Measurements from ENCODE around the gene MSH5. TPM values are rescaled to one million over a fixed set of nuclear protein-coding genes. Genes with fewer than 3 reads are reported as not detected.

MSH5 gene
- total and polyA plus RNA-seq, 2 of the 13 experiments (the other 11 are each of a cell fraction or from before 2014, with no cell fraction given) = 10.2 to 38.7 TPM

GRCh38 chr6:31758281-31758680, 18.5 kb downstream of the MSH5 start (continued):
- TF ChIP-seq KLF16 (CRISPR knock-in tag; IDR thresholded peaks at IDR 0.05) = no peak
- no peak for TF ChIP-seq TEAD2 (CRISPR knock-in tag; IDR thresholded peaks at IDR 0.05)
- no peak for TF ChIP-seq ZFP1 (CRISPR knock-in tag; IDR thresholded peaks at IDR 0.05)
- TF ChIP-seq WIZ (CRISPR knock-in tag; IDR thresholded peaks at IDR 0.05) = no peak
- TF ChIP-seq SMC3 (IDR thresholded peaks at IDR 0.05; ENCODE audit: low read length) = no peak
- TF ChIP-seq ETV5 (CRISPR knock-in tag; IDR thresholded peaks at IDR 0.05; ENCODE audit: borderline replicate concordance) = no peak
- TF ChIP-seq ZNF678 (CRISPR knock-in tag; IDR thresholded peaks at IDR 0.05) = no peak
- no peak for TF ChIP-seq EZH2 (conservative IDR thresholded peaks at IDR 0.05; ENCODE audit: low read depth, low read length)
- no peak for TF ChIP-seq CEBPG (CRISPR knock-in tag; IDR thresholded peaks at IDR 0.05)
- no peak for TF ChIP-seq SNAPC2 (CRISPR knock-in tag; IDR thresholded peaks at IDR 0.05)
- no peak for TF ChIP-seq REST (IDR thresholded peaks at IDR 0.05; ENCODE audit: borderline replicate concordance in 1 of 2, low read depth in 1 of 2, low read length in 2 of 2)

- BruUV-seq (replicated peaks) = no TSS peak
- Histone ChIP-seq H3K27me3 (ENCODE audit: control insufficient read depth in 1 of 2, insufficient read depth in 2 of 2, low read length in 2 of 2) (no peaks in the 10 kb centered on the region), H3K27ac (ENCODE audit: extremely low read length, insufficient read depth, low read length) (no peak overlapping the region), H3K4me3 (replicated peaks in 1 of 3; ENCODE audit: insufficient read depth in 1 of 3, low read depth in 2 of 3, low read length in 3 of 3) (no peak overlapping the region), H3K36me3 (replicated peaks in 1 of 2; ENCODE audit: control insufficient read depth in 1 of 2, insufficient read depth in 2 of 2, low read length in 2 of 2) (peaks cover 0 to 2% of the 10 kb centered on the region in 2 experiments; a peak in 3 of 5 replicates), H3K79me2 (ENCODE audit: insufficient read depth, low read length) (no peaks in the 10 kb centered on the region), H3K9ac (ENCODE audit: insufficient read depth, low read depth, low read length) (no peak overlapping the region), H2AFZ (ENCODE audit: low read length) (no peak overlapping the region), H3K9me3 (ENCODE audit: low read length) (no peaks in the 10 kb centered on the region), H4K20me1 (ENCODE audit: insufficient read depth, low read length) (no peaks in the 10 kb centered on the region), H3K4me2 (ENCODE audit: low read depth, low read length) (no peak overlapping the region), H3K4me1 (ENCODE audit: insufficient read depth, low read length) (peaks cover 31% of the 10 kb centered on the region)
- ChIA-PET CTCF (ENCODE audit: low intra/inter-chr PET ratio, low total read pairs) (no interaction called here), POLR2A (interaction anchor here (1.4 to 11.5 kb wide), 3 partner anchors 14 to 31 kb away, joined by 4 to 96 read pairs (median 5); partner anchors contain the start of genes CLIC1, DDAH2 and MSH5)
- intact Hi-C loops (cut with micrococcal nuclease; ENCODE audit: unreplicated experiment) (no loop called here), in situ Hi-C loops (cut with HindIII; ENCODE audit: extremely low pct_ligation_motif_present, low pct_unique_long_range_greater_than_20kb) (no loop called here)
- DNase-seq (ENCODE audit: low spot score) (no peak), FAIRE-seq (no peak), ATAC-seq (0 out of 3 replicates have a peak, but pooled peaks have one; percentile 12)
- 92% methylated on average over 5 of the region's 5 CpGs for WGBS (ENCODE audit: low lambda C conversion rate)
- TF ChIP-seq STAG1 (CRISPR knock-in tag; IDR thresholded peaks at IDR 0.05) (0 out of 2 replicates have a peak, but pooled peaks have one; percentile 3), ZBTB10 (CRISPR knock-in tag; IDR thresholded peaks at IDR 0.05; ENCODE audit: borderline replicate concordance) (peak; percentile 64; the same call in 1 of the 2 replicates), FOSL2 (CRISPR knock-in tag; IDR thresholded peaks at IDR 0.05) (0 out of 2 replicates have a peak, but pooled peaks have one; percentile 15), FOXO4 (CRISPR knock-in tag; conservative IDR thresholded peaks at IDR 0.05) (no peak)
Observed at GRCh38 chr6:31760790-31761189, 21.0 kb downstream of the MSH5 start.

Measured in HepG2 (cell line).